ENCODE results near the gene ERC1. TPM values are rescaled to one million over a fixed set of nuclear protein-coding genes. Genes with fewer than 3 reads are reported as not detected.
A peak's percentile ranks its signal among the peaks of the same experiment; 100 is the strongest.

ERC1 gene
- total and polyA plus RNA-seq, 2 donors, result 26.6 to 76.7 TPM

DNA sequence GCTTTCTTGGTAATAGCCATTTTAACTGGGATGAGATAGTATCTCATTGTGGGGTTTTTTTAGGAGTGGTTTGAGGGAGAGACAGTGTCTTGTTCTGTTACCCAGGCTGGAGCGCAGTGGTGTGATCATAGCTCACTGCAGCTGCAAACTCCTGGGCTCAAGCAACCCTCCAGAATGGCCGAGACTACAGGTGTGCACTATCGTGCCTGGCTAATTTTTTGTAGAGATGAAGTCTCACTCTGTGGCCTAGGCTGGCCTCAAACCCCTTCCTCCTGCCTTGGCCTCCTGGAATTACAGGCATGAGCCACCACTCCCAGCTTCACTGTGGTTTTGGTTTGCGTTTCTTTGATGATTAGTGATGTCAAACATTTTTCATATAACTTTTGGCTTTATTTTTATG lies 293.6 kb downstream of the ERC1 start:
- no peak for DNase-seq (ENCODE audit: extremely low spot score)
- Histone ChIP-seq H3K4me3 (ENCODE audit: low read depth, low read length) (no peak overlapping the region), H3K27ac (ENCODE audit: low read depth) (no peak overlapping the region), H3K4me1 (ENCODE audit: insufficient read depth) (no peaks in the 10 kb centered on the region), H3K36me3 (ENCODE audit: insufficient read depth) (peaks cover 2% of the 10 kb centered on the region)
- 94% methylated on average over 4 of the region's 4 CpGs for WGBS

DNA sequence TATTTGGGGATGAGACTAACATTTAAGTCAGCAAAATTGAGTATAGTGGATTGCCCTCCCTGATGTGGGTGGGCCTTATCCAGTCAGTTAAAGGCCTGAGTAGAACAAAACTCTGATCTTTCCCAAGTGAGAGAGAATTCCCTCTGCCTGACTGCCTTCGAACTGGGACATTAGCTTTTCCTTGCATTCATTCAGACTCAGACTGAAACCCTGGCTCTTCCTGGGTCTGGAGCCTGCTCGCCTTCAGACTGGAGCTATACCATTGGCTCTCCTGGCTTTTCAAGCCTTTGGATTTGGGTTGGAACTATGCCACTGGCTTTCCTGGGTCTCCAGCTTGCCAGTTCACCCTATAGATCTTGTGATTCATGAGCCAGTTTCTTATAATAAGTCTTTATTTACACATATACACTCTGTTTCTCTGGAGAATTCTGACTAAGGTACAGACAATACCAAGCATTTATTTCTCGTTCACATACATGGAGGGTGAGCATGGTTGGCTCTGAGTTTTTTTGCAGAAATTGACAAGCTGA lies 296.5 kb downstream of the ERC1 start:
- H3K27ac ChIP-seq (ENCODE audit: low read depth), result no peak overlapping the region
- no peak overlapping the region for H3K4me3 ChIP-seq (ENCODE audit: low read depth, low read length)
- 91% methylated on average over 3 of the region's 3 CpGs for WGBS
- H3K36me3 ChIP-seq (ENCODE audit: insufficient read depth), result no peaks in the 10 kb centered on the region
- no peaks in the 10 kb centered on the region for H3K4me1 ChIP-seq (ENCODE audit: insufficient read depth)
- no peak for DNase-seq (ENCODE audit: extremely low spot score)

DNA sequence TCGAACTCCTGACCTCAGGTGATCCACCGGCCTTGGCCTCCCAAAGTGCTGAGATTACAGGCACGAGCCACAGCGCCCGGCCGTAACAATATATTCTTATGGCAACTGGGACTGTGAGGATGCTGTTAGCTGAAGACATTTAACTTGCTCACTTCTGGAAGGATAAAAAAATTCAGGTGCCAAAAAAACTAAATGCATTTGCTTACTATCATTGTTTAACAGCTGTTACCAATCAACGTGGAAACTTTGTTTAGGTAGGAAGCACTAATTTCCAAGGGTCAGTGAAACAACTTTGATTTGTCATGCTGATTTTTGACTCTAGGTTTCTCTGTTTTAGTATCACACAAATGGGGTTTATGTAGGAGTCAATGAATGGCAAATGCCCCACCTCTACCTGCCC lies 297.3 kb downstream of the ERC1 start:
- Histone ChIP-seq H3K27ac (ENCODE audit: low read depth) (no peak overlapping the region), H3K36me3 (ENCODE audit: insufficient read depth) (no peaks in the 10 kb centered on the region), H3K4me3 (ENCODE audit: low read depth, low read length) (no peak overlapping the region), H3K4me1 (ENCODE audit: insufficient read depth) (no peaks in the 10 kb centered on the region)
- no peak for DNase-seq (ENCODE audit: extremely low spot score)
- 91% methylated on average over 7 of the region's 7 CpGs for WGBS

DNA sequence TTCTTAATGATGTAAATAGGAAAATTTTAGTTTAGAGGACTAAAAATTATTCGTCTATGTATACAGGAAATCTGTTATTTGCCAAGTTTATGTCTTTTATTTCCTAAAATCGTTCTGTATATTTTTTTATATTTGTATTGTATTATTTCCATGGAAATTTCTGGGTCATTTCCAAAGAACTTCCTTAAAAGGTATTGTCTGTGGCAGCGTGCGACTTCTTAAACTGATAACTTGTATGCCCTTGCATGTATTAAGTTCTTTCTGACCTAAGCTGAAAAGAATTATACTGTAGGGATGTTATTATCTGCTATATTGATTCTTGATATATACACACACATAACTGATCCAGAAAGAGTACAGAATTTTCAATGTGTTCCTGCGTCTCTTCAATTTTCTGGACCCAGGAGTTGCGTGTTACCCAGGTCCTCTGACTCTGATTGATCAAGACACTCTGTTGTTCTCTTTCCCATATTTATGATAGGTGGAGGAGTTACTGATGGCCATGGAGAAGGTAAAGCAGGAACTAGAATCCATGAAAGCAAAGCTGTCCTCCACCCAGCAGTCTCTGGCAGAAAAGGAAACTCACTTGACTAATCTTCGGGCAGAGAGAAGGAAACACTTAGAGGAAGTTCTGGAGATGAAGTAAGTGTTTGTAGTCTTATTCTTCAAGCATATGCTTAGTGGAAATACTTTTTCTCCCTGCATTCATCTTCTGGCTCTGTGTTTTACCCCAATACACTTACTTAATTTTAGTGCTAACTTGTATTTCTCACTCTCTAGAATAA lies 298.5 kb downstream of the ERC1 start:
- 67% methylated on average over 7 of the region's 7 CpGs for WGBS
- Histone ChIP-seq H3K4me1 (ENCODE audit: insufficient read depth) (no peaks in the 10 kb centered on the region), H3K27ac (ENCODE audit: low read depth) (no peak overlapping the region), H3K36me3 (ENCODE audit: insufficient read depth) (no peaks in the 10 kb centered on the region), H3K4me3 (ENCODE audit: low read depth, low read length) (no peak overlapping the region)
- DNase-seq (ENCODE audit: extremely low spot score), result no peak

DNA sequence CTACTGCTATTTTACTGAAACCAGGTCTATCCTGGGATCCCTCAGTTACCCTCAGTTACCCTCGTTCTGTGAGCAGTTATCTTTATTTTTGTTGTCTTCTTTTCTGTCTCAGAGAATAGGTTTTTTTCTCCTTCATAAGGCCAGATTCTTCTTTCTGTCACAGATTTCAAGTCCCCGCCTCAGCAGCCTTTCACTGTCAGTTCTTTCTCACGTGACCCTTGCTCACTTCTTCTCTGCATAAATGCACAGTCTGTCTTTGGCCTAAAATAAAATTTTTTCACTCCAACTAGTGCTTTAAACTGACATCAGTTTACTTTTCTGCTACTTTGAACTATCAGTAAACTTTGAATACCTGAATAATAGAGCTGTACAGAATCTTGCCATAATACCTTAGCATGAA lies 299.7 kb downstream of the ERC1 start:
- no peak for DNase-seq (ENCODE audit: extremely low spot score)
- no peak overlapping the region for H3K4me3 ChIP-seq (ENCODE audit: low read depth, low read length)
- no peak overlapping the region for H3K27ac ChIP-seq (ENCODE audit: low read depth)
- 89% methylated on average over 3 of the region's 3 CpGs for WGBS
- H3K4me1 ChIP-seq (ENCODE audit: insufficient read depth), result no peaks in the 10 kb centered on the region
- no peaks in the 10 kb centered on the region for H3K36me3 ChIP-seq (ENCODE audit: insufficient read depth)

DNA sequence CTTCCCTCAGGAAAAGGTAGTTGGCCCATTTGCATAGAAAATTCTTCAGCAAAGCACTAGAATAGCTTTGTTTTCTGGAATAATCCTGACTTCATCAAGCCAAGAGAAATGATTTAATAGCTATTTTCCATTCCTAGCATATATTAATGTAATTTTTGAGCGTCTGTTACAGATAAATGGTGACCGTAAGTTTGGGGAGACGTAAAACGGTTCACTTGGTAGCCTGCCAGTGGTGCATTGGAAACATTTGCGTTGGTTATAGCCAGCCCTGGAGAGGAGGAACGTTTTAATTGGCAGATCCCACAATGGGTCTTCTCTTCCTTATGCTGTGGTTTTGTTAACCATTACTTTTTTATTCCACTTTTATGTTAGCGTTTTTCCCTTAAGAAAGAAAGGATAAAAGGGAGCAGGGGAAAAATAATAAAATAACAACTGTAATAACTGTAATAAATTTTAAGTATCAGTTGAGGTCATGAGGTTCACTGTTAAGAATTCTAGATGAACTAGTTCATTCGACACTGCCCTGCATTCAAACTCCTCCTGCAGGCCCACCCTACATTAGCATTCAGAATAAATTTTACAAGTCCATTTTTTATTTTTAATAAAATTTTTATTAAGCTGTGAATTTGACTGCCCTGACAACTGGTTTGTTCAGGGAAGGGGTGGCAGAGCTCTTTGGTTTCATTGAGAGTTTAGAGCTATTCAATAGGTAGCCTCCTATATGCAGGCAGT lies 300.7 kb downstream of the ERC1 start:
- Histone ChIP-seq H3K36me3 (ENCODE audit: insufficient read depth) (no peaks in the 10 kb centered on the region), H3K4me1 (ENCODE audit: insufficient read depth) (no peaks in the 10 kb centered on the region), H3K27ac (ENCODE audit: low read depth) (no peak overlapping the region), H3K4me3 (ENCODE audit: low read depth, low read length) (no peak overlapping the region)
- 66% methylated on average over 8 of the region's 8 CpGs for WGBS
- DNase-seq (ENCODE audit: extremely low spot score), result peak; percentile 51

DNA sequence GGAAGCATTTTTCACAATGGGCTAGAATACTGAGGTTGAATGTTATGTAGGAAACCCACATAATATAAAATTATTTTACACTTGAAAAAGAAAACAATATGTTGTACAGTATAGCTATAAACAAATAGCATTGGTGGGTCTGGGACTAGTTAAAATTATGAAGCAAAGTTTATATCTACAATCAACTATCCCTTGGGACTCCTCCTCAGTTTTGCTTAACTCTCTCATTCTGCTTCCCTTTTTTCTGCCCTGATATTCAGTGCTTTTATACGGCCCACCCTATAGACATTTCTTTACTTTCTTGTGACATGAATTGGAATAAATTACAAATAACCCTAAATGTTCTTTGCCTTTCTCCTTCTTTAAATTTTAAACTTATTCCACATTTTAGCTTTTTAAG lies 302.9 kb downstream of the ERC1 start:
- Histone ChIP-seq H3K36me3 (ENCODE audit: insufficient read depth) (no peaks in the 10 kb centered on the region), H3K4me3 (ENCODE audit: low read depth, low read length) (no peak overlapping the region), H3K4me1 (ENCODE audit: insufficient read depth) (no peaks in the 10 kb centered on the region), H3K27ac (ENCODE audit: low read depth) (no peak overlapping the region)
- no peak for DNase-seq (ENCODE audit: extremely low spot score)
- WGBS, result 69% methylated on average over 1 of the region's 1 CpG

DNA sequence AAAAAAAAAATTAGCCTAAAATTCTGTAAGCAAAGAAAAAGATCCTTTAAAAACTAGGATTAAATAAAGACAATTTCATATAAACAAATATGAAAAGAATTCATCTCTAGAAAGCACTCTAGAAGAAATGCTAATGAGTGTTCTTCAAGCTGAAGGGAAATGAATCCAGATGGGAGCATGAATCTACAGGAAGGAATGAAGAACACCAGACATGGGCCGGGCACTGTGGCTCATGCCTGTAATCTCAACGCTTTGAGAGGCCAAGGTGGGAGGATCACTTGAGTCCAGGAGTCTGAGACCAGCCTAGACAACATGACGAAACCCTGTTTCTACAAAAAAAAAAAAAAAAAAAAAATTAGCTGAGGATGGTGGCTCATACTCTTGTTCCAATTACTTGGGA lies 306.2 kb downstream of the ERC1 start:
- WGBS, result 90% methylated on average over 3 of the region's 3 CpGs
- no peak for DNase-seq (ENCODE audit: extremely low spot score)
- Histone ChIP-seq H3K27ac (ENCODE audit: low read depth) (no peak overlapping the region), H3K4me1 (ENCODE audit: insufficient read depth) (no peaks in the 10 kb centered on the region), H3K36me3 (ENCODE audit: insufficient read depth) (peaks cover 2% of the 10 kb centered on the region), H3K4me3 (ENCODE audit: low read depth, low read length) (no peak overlapping the region)

DNA sequence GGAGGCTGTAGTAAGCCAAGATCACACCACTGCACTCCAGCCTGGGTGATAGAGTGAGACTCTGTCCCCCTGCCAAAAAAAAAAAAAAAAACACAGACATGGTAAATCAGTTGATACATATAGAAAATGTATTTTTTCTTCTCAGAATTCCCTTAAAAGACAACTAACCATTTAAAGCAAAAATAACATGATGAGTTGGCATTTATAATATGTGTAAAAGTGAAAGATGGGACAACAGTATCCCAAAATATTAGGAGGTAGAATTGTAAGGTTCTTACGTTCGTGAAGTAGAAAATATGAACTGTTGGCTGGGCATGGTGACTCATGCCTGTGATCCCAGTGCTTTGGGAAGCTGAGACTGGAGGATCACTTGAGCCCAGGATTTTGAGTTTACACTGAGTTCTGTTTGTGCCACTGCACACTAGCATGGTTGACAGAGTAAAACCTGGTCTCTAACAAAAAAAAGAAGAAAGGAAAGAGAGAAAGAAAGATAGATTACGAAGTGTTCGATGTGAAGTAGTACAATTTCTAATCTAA lies 306.7 kb downstream of the ERC1 start:
- Histone ChIP-seq H3K4me3 (ENCODE audit: low read depth, low read length) (no peak overlapping the region), H3K4me1 (ENCODE audit: insufficient read depth) (no peaks in the 10 kb centered on the region), H3K27ac (ENCODE audit: low read depth) (no peak overlapping the region), H3K36me3 (ENCODE audit: insufficient read depth) (peaks cover 2% of the 10 kb centered on the region)
- no peak for DNase-seq (ENCODE audit: extremely low spot score)
- WGBS, result 95% methylated on average over 4 of the region's 4 CpGs

DNA sequence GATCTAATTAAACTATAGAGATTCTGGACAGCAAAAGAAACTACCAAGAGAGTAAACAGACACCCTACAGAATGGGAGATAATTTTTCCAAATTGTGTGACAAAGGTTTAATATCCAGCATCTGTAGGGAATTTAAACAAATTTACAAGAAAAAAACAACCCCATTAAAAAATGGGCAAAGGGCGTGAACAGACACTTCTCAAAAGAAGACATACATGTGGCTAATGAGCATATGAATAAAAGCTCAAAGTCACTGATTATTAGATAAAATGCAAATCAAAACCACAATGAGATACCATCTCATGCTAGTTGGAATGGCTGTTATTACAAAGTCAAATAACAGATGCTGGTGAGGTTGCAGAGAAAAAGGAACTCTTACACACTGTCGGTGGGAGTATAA lies 309.4 kb downstream of the ERC1 start:
- WGBS, result 96% methylated on average over 2 of the region's 2 CpGs
- DNase-seq (ENCODE audit: extremely low spot score), result no peak
- no peak overlapping the region for H3K4me3 ChIP-seq (ENCODE audit: low read depth, low read length)

DNA sequence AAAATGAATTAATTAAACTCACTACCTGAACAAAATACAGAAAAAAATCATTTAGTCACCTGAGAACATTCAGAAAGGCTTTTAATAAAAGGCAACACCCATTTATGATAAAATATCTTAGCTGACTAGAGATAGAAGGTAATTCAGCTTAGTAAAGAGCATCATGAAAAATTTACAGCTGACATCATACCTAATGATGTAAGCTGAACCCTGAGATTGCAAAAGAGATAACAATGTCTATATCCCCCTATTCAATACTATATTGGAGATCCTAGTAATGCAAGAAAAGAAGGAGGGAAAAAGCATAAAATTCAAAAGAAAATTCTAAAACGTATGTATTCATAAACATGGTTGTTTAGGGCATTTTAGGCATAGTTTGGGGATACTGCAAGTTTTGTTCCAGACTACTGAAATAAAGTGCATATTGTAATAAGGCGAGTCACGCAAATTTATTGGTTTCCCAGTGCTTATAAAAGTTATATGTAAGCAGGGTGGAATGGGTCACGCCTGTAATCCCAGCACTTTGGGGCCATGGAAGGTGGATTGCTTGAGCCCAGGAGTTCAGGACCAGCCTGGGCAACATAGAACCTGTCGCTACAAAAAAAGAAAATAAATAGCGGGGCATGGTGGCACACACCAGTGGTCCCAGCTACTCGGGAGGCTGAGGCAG lies 311.3 kb downstream of the ERC1 start:
- Histone ChIP-seq H3K36me3 (ENCODE audit: insufficient read depth) (peaks cover 2% of the 10 kb centered on the region), H3K4me3 (ENCODE audit: low read depth, low read length) (no peak overlapping the region), H3K27ac (ENCODE audit: low read depth) (no peak overlapping the region), H3K4me1 (ENCODE audit: insufficient read depth) (no peaks in the 10 kb centered on the region)
- WGBS, result 96% methylated on average over 7 of the region's 7 CpGs
- no peak for DNase-seq (ENCODE audit: extremely low spot score)

More for the DNA sequence above, 309.4 kb downstream of the ERC1 start:
- Histone ChIP-seq H3K27ac (ENCODE audit: low read depth) (no peak overlapping the region), H3K36me3 (ENCODE audit: insufficient read depth) (peaks cover 2% of the 10 kb centered on the region), H3K4me1 (ENCODE audit: insufficient read depth) (no peaks in the 10 kb centered on the region)

DNA sequence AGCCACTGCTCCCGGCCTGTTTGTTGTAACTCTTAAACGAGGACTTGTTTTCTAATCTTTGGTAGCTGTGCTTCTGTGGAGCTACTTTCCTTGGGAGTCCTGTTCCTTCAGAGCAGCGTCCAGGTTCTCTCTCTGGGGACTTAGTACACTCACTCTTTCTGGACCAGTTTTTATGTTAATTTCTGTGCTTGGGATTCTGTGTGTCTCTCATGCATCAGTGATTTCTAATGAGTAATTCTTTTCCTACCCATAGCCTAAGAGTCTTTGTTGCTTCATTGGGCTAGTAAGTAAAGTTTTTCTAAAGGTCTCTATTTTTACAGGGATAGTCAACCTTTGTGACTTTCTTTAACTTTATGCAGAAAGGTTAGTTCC lies 314.0 kb downstream of the ERC1 start:
- H3K27ac ChIP-seq (ENCODE audit: low read depth), result no peak overlapping the region
- DNase-seq (ENCODE audit: extremely low spot score), result no peak
- H3K4me3 ChIP-seq (ENCODE audit: low read depth, low read length), result no peak overlapping the region
- no peaks in the 10 kb centered on the region for H3K4me1 ChIP-seq (ENCODE audit: insufficient read depth)
- WGBS, result 97% methylated on average over 3 of the region's 3 CpGs
- peaks cover 2% of the 10 kb centered on the region for H3K36me3 ChIP-seq (ENCODE audit: insufficient read depth)

DNA sequence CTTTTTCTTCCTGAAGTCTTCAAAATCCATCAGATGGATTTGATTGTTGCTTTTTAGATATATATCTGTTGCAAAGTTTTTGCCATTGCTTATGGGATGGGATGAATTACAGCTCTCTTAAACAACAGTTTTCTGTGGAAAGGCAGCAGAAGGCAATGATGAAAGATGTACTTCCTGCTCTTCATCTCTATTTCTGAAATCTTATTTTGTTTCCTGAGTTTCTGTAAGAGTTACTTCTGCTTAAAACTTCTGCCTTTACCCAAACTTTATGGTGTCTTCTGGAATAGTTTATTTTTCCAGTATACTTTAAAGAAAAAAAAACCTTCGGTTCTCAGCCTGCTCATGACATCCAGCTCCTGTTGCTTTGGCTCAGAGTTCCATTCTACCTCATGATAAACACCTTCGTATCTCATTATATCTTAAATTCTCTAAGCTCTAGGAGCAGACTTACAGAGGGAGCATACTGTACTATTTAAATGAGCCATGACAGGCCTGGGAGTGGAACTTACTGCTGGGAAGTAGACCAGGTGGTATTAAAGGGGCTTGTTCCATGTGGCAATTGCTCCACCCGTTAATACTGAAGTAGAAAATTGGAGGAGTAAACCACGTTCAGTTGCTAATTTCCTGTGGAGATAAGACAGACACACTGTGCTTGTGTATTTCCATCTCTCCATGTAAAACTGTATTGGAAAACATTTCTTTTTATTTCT lies 314.9 kb downstream of the ERC1 start:
- no peak for DNase-seq (ENCODE audit: extremely low spot score)
- no peak overlapping the region for H3K27ac ChIP-seq (ENCODE audit: low read depth)
- no peaks in the 10 kb centered on the region for H3K4me1 ChIP-seq (ENCODE audit: insufficient read depth)
- no peak overlapping the region for H3K4me3 ChIP-seq (ENCODE audit: low read depth, low read length)
- H3K36me3 ChIP-seq (ENCODE audit: insufficient read depth), result no peaks in the 10 kb centered on the region
- WGBS, result 50% methylated on average over 4 of the region's 4 CpGs
